AG04449 (cell line): ENCODE data around the gene UBASH3A.
"Not testable (repeated sequence)": the region's sequence is repeated elsewhere in the genome, so short reads cannot be mapped to it uniquely, and the experiment has no call there.

Experiments
- CTCF ChIA-PET: fragments of 350-600 bp; formaldehyde crosslinking; extraction: SDS; loops from one replicate; lab custom pipeline; 2021; ENCODE audit warnings: antibody characterized with exemption; lab: Yijun Ruan, JAX
- POLR2A ChIA-PET: fragments of 400-600, 350-600 bp; formaldehyde crosslinking; extraction: SDS; loops from one replicate; lab custom pipeline; 2020; ENCODE audit warnings: antibody characterized with exemption, inconsistent platforms; lab: Yijun Ruan, JAX
- DNase-seq: peaks from one replicate; pipeline ENCODE4 v3.0.0-alpha.2; 2010; ENCODE audit warnings: low read depth, low spot score
- H3K4me3 ChIP-seq: 2 replicates; pipeline ENCODE4 v1.5.1; 2011; ENCODE audit warnings: low read depth, mild to moderate bottlenecking, control low read depth, low read length
- CTCF ChIP-seq: IDR thresholded peaks from one replicate; pipeline ENCODE4 v1.5.1; 2011; ENCODE audit warnings: mild to moderate bottlenecking, moderate library complexity, low read length, control low read depth, inconsistent platforms; ENCODE audit not compliant: insufficient read depth; ENCODE audit errors: missing control alignments

Gene UBASH3A

GRCh38 chr21:42465803-42466127, 62.1 kb downstream of the UBASH3A start:
- no peak for DNase-seq
- no peak for TF ChIP-seq CTCF
- ChIA-PET CTCF (no interaction called here), POLR2A (no interaction called here)
- no peak overlapping the region for H3K4me3 ChIP-seq

GRCh38 chr21:42466700-42467099, 63.0 kb downstream of the UBASH3A start:
- ChIA-PET CTCF (no interaction called here), POLR2A (no interaction called here)
- DNase-seq, result no peak
- TF ChIP-seq CTCF, result no peak
- no peak overlapping the region for H3K4me3 ChIP-seq

GRCh38 chr21:42467140-42467983, 63.7 kb downstream of the UBASH3A start:
- DNase-seq, result no peak
- POLR2A ChIA-PET, result no interaction called here
- H3K4me3 ChIP-seq, result no peak overlapping the region
- no peak for TF ChIP-seq CTCF
- CTCF ChIA-PET, result no interaction called here

- DNase-seq, result no peak
- H3K4me3 ChIP-seq, result no peak overlapping the region
- ChIA-PET CTCF (no interaction called here), POLR2A (no interaction called here)
- no peak for TF ChIP-seq CTCF
These were observed 64.9 kb downstream of the UBASH3A start for GRCh38 chr21:42468491-42469131.

GRCh38 chr21:42469272-42469671, 65.6 kb downstream of the UBASH3A start:
- no peak overlapping the region for H3K4me3 ChIP-seq
- ChIA-PET CTCF (no interaction called here), POLR2A (no interaction called here)
- no peak for DNase-seq
- TF ChIP-seq CTCF, result no peak

- H3K4me3 ChIP-seq, POLR2A ChIA-PET, DNase-seq, CTCF ChIA-PET: not testable (repeated sequence)
These were observed 66.0 kb downstream of the UBASH3A start for GRCh38 chr21:42469726-42470125.

GRCh38 chr21:42471206-42471605, 67.5 kb downstream of the UBASH3A start:
- CTCF ChIA-PET, result no interaction called here
- POLR2A ChIA-PET, result no interaction called here

More at GRCh38 chr21:42471206-42471605, 67.5 kb downstream of the UBASH3A start:
- DNase-seq, result no peak
- no peak overlapping the region for H3K4me3 ChIP-seq
- TF ChIP-seq CTCF, result no peak
